Activated T-cell treated with anti-CD3 and anti-CD28 coated beads, Interleukin-2, amount 50 U/mL, for 72 hours (primary cell): ENCODE measurements around the gene DUSP2. TPM values are rescaled to one million over a fixed set of nuclear protein-coding genes. Genes with fewer than 3 reads are reported as not detected.

ENCODE experiments used
- ATAC-seq, 2 donors: fragments of 150-1000 bp; cut with Tn5 transposase; replicated peaks in 1 of 2; 2 replicates each; pipeline ENCODE4 v1.10.0; 2021; ENCODE audit warnings: moderate library complexity in 2 of 2, mild to moderate bottlenecking in 1 of 2
- DNase-seq, 2 donors: peaks; one replicate each; pipeline ENCODE4 v3.0.0; 2021 to 2022; ENCODE audit warnings: mixed read lengths in 1 of 2
- H3K27ac Mint-ChIP-seq: one replicate; pipeline ENCODE4 v1.8.0; 2022; ENCODE audit warnings: mild to moderate bottlenecking, moderate library complexity, mixed read lengths
- H3K27me3 Mint-ChIP-seq: one replicate; pipeline ENCODE4 v1.8.0; 2022; ENCODE audit warnings: low read depth, mixed read lengths
- H3K36me3 Mint-ChIP-seq, 2 donors: one replicate each; pipeline ENCODE4 v1.8.0; 2022; ENCODE audit warnings: mixed read lengths in 2 of 2, mild to moderate bottlenecking in 1 of 2; ENCODE audit not compliant: insufficient read depth in 2 of 2
- H3K4me1 Mint-ChIP-seq: one replicate; pipeline ENCODE4 v1.8.0; 2022; ENCODE audit warnings: low read depth, mixed read lengths
- H3K4me3 Mint-ChIP-seq, 2 donors: one replicate each; pipeline ENCODE4 v1.8.0; 2022; ENCODE audit warnings: mild to moderate bottlenecking in 2 of 2, mixed read lengths in 2 of 2, moderate library complexity in 2 of 2
- H3K9me3 Mint-ChIP-seq, 2 donors: one replicate each; pipeline ENCODE4 v1.8.0; 2022; ENCODE audit warnings: mixed read lengths in 2 of 2
- total RNA-seq, 2 donors: library from RNA; stranded (reverse); gene quantifications; one replicate each; pipeline ENCODE4 v1.2.3, GENCODE V29; 2022

The DUSP2 gene
- total RNA-seq, 2 donors from 2014 or later = 340 to 388 TPM

GRCh38 chr2:96116879-96117533, 28.2 kb downstream of the DUSP2 start:
- peaks cover 50% of the 10 kb centered on the region for H3K27me3 Mint-ChIP-seq
- no peak overlapping the region for H3K27ac Mint-ChIP-seq
- DNase-seq (peak; percentile 69 to 83), ATAC-seq (peak; percentile 76 to 79)
- H3K4me3 Mint-ChIP-seq = peak overlapping the region; percentile 78 to 82
- H3K36me3 Mint-ChIP-seq = peaks cover 0 to 4% of the 10 kb centered on the region in 2 donors
- peaks cover 25% of the 10 kb centered on the region for H3K4me1 Mint-ChIP-seq
- H3K9me3 Mint-ChIP-seq = no peaks in the 10 kb centered on the region

DNA sequence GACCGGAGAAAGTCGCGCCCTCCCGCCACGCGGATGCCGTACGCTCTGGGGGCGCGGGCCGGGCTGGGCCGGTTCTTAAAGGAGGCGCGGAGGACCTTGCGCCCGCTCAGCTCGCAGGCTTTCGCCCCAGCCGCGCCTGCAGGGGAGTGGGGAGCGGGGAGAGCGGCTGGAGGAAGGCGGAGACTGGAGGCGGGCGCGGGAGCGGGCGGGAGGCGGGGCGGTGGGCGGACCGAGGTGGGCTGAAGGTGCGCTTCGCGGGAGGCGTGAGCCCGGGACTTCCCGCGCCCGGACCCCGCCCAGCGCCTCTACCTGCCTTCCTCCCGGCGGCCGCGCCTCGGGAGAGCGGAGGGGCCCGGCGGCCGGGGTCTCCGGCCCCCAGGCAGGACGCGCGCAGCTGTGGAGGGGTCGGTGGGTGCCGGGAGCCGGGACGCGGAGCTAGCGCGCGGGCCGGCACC, 28.8 kb downstream of the DUSP2 start, which contains the start of gene ADRA2B:
TSS of gene ADRA2B (minus strand) at position 148 of the 455 bp plus-strand sequence. CDS start 422 bp downstream, outside the sequence.
- H3K4me3 Mint-ChIP-seq = peak within 1 kb of the TSS; percentile 86
- peak; percentile 66 to 69 for ATAC-seq

GRCh38 chr2:96115631-96116423, 29.4 kb downstream of the DUSP2 start:
- DNase-seq = no peak
- H3K36me3 Mint-ChIP-seq = peaks cover 0 to 4% of the 10 kb centered on the region in 2 donors

More for the DNA sequence above, 28.8 kb downstream of the DUSP2 start, which contains the start of gene ADRA2B:
- Mint-ChIP-seq H3K27ac (peak within 1 kb of the TSS; percentile 67), H3K27me3 (peaks cover 44% of the 10 kb centered on the region), H3K4me1 (peaks cover 25% of the 10 kb centered on the region), H3K9me3 (no peaks in the 10 kb centered on the region), H3K36me3 (peaks cover 0 to 4% of the 10 kb centered on the region in 2 donors)
- DNase-seq = peak; percentile 71 to 78

GRCh38 chr2:96114903-96115581, 30.2 kb downstream of the DUSP2 start:
- DNase-seq (no peak), ATAC-seq (no peak)
- Mint-ChIP-seq H3K4me3 (peak overlapping the region; percentile 86), H3K36me3 (peaks cover 0 to 4% of the 10 kb centered on the region in 2 donors), H3K4me1 (peaks cover 18% of the 10 kb centered on the region), H3K9me3 (no peaks in the 10 kb centered on the region), H3K27me3 (peaks cover 30% of the 10 kb centered on the region), H3K27ac (peak overlapping the region; percentile 67)

More at GRCh38 chr2:96115631-96116423, 29.4 kb downstream of the DUSP2 start:
- H3K27ac Mint-ChIP-seq = peak overlapping the region; percentile 67
- H3K9me3 Mint-ChIP-seq = no peaks in the 10 kb centered on the region
- peak; percentile 0 to 1 for ATAC-seq
- peaks cover 25% of the 10 kb centered on the region for H3K4me1 Mint-ChIP-seq
- H3K27me3 Mint-ChIP-seq = peaks cover 38% of the 10 kb centered on the region
- peak overlapping the region; percentile 86 for H3K4me3 Mint-ChIP-seq

DNA sequence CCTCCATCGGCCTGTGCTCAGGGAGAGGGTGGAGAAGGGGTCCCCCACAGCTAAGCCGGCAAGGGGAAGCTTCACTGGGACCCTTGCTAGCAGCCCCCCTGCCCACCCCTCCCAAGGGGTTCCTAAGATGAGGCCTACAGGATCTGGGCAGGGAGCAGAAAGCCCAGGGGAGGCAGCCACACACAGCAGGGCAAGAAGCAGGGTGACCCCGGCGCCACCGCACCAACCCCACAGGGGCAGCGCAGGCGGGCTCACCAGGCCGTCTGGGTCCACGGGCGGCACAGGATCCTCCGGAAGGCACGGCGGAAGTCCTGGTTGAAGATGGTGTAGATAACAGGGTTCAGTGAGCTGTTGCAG, 30.7 kb downstream of the DUSP2 start:
- H3K4me1 Mint-ChIP-seq = peaks cover 15% of the 10 kb centered on the region
- no peak for DNase-seq
- H3K9me3 Mint-ChIP-seq = no peaks in the 10 kb centered on the region
- no peak overlapping the region for H3K4me3 Mint-ChIP-seq
- H3K27ac Mint-ChIP-seq = no peak overlapping the region
- peaks cover 0 to 4% of the 10 kb centered on the region in 2 donors for H3K36me3 Mint-ChIP-seq
- peaks cover 25% of the 10 kb centered on the region for H3K27me3 Mint-ChIP-seq
- no peak for ATAC-seq

DNA sequence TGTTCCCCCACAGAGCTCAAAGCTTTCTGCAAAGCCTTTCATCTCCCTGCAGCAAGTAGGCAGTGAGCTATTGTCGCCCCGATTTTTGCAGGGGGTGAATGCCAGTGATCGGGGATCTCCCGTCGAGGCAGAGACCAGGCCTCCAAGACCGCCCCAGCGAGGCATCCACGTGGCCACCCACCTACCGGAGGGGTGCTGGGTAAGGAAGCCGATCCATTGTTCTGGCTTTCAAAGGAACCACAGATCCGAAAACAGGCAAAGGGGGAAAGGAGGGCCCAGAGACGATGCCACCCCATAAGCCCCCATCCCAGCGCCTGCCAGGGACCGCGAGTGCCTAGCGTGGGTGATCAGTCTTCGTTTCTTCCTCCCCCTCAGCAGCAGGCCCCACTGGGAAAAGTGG, 31.3 kb downstream of the DUSP2 start:
- DNase-seq = no peak
- no peak for ATAC-seq
- Mint-ChIP-seq H3K9me3 (no peaks in the 10 kb centered on the region), H3K4me1 (peaks cover 15% of the 10 kb centered on the region), H3K36me3 (peaks cover 0 to 4% of the 10 kb centered on the region in 2 donors), H3K27ac (no peak overlapping the region), H3K27me3 (peaks cover 20% of the 10 kb centered on the region), H3K4me3 (no peak overlapping the region)

DNA sequence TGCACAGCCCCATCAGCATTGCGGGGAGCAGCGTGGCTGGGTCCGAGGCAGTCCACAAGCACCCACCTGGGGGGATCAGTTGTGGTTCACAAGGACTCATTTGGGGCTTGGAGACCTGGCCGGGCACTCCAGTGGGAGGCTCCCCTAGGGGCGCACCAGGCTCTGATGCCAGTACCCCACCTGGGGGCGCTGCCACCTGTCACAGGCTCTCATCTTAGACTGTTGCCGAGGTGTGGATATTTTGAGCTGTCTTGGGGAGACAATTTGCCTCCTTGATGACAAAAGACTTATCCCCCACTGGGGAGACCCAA, 31.9 kb downstream of the DUSP2 start:
- no peak overlapping the region for H3K27ac Mint-ChIP-seq
- no peaks in the 10 kb centered on the region for H3K9me3 Mint-ChIP-seq
- no peak overlapping the region for H3K4me3 Mint-ChIP-seq
- H3K36me3 Mint-ChIP-seq = peaks cover 0 to 4% of the 10 kb centered on the region in 2 donors
- ATAC-seq (no peak), DNase-seq (peak; percentile 40 to 52)
- H3K4me1 Mint-ChIP-seq = peaks cover 15% of the 10 kb centered on the region
- peaks cover 16% of the 10 kb centered on the region for H3K27me3 Mint-ChIP-seq

- H3K4me3 Mint-ChIP-seq = no peak overlapping the region
- H3K27me3 Mint-ChIP-seq = peaks cover 13% of the 10 kb centered on the region
- ATAC-seq (no peak), DNase-seq (no peak)
- H3K9me3 Mint-ChIP-seq = no peaks in the 10 kb centered on the region
- H3K36me3 Mint-ChIP-seq = peaks cover 0 to 4% of the 10 kb centered on the region in 2 donors
- H3K27ac Mint-ChIP-seq = no peak overlapping the region
- peaks cover 13% of the 10 kb centered on the region for H3K4me1 Mint-ChIP-seq
Observed at GRCh38 chr2:96112501-96113366, 32.5 kb downstream of the DUSP2 start.

DNA sequence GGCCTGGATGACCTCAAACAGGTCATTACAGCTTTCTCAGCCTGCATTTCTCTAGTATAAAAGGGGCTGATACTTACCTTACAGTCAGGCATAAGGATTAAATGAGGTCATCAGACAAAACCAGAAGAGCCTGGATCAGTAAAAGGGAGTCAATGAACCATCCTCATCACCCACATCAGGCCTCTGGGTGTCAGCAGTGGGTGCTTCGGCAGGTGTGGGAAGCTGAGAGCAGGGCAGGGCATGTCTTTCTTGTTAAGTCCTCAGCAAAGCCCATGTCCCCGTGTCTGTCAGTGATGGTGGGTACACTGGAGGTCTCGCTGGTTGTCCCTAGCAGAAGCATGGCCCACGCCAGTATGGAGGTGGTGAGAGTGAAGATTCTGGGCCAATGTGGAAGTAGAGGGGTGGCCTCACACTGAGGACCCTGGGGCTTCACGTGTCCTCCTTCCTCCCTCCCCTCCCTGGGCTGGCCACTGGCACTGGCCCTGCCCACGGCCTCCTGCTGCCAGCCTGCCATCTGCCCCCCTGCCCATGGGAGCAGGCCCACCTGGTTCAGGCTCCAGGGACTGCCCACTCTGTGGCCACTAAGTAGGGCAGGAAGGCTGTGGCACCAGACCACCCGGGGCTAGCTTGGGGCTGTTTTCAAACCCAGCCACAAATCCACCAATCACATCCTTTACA, 33.3 kb downstream of the DUSP2 start:
- Mint-ChIP-seq H3K36me3 (peaks cover 0 to 4% of the 10 kb centered on the region in 2 donors), H3K9me3 (no peaks in the 10 kb centered on the region)
- no peak for DNase-seq

GRCh38 chr2:96111257-96111640, 34.0 kb downstream of the DUSP2 start:
- H3K27ac Mint-ChIP-seq = no peak overlapping the region
- H3K4me3 Mint-ChIP-seq = no peak overlapping the region
- H3K9me3 Mint-ChIP-seq = no peaks in the 10 kb centered on the region
- no peak for DNase-seq
- H3K27me3 Mint-ChIP-seq = peaks cover 9% of the 10 kb centered on the region
- no peak for ATAC-seq
- peaks cover 0 to 9% of the 10 kb centered on the region in 2 donors for H3K36me3 Mint-ChIP-seq
- peaks cover 8% of the 10 kb centered on the region for H3K4me1 Mint-ChIP-seq

More for the DNA sequence above, 33.3 kb downstream of the DUSP2 start:
- Mint-ChIP-seq H3K27me3 (peaks cover 9% of the 10 kb centered on the region), H3K27ac (no peak overlapping the region), H3K4me3 (no peak overlapping the region), H3K4me1 (peaks cover 8% of the 10 kb centered on the region)
- no peak for ATAC-seq

DNA sequence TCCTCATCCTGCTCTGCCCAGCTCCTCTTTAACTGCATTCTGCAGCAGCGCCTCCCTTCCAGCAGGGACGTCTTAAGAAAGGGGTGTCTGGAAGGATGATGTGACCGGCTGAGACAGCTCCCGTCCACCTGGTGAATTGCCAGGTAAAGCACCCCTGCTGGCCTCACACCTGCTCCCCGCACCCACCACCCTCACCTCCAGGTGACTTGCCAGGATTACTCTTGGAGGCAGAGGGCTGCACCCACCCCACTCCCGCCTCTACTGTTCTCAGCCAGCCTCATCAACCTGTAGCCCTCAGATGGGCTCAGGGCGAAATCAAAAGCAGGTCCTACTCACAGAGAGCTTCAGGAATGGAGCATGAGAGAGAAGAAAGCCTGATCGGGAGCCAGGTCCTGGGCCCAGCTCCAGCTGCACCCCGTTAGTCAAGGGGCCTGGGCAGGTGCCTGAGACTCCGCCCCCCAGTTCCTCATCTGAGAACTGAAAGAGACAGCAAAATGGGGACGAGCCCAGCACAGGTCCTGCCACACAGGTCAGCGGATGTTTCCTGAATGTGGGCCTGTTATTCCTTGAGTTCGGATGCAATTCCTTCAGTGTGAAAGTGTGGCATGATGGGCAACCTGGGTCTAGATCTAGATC, 34.5 kb downstream of the DUSP2 start:
- DNase-seq = no peak

More for the DNA sequence above, 34.5 kb downstream of the DUSP2 start:
- no peak overlapping the region for H3K27ac Mint-ChIP-seq
- peaks cover 0 to under 1% of the 10 kb centered on the region in 2 donors for H3K9me3 Mint-ChIP-seq
- ATAC-seq = no peak
- peaks cover 0 to 10% of the 10 kb centered on the region in 2 donors for H3K36me3 Mint-ChIP-seq
- H3K4me3 Mint-ChIP-seq = no peak overlapping the region
- H3K27me3 Mint-ChIP-seq = peaks cover 7% of the 10 kb centered on the region
- H3K4me1 Mint-ChIP-seq = peaks cover 5% of the 10 kb centered on the region
